Erythroblast (primary cell): ENCODE data around the gene METTL18.

Experiments used
- DNase-seq, 2 experiments: peaks; one replicate each; lab custom pipeline; 2025; lab: John Stamatoyannopoulos, UW
- GATA1 ChIP-seq: IDR thresholded peaks from 2 replicates; pipeline ENCODE4 v1.6.1; 2011; ENCODE audit warnings: low read depth, mild to moderate bottlenecking, control low read depth, low read length, moderate library complexity
- POLR2A ChIP-seq: IDR thresholded peaks from 2 replicates; pipeline ENCODE4 v1.6.1; 2011; ENCODE audit warnings: mild to moderate bottlenecking, low read length

METTL18 gene

GRCh38 chr1:169794530-169795416 is at the start of gene METTL18:
METTL18 (minus strand) TSS chr1:169794907; CDS start chr1:169793695, 1,212 bp downstream.
- TF ChIP-seq POLR2A (peak; percentile 90), GATA1 (no peak)
- DNase-seq, result peak; percentile 97

GRCh38 chr1:169838942-169839341 is 44.2 kb upstream of the METTL18 start:
- TF ChIP-seq POLR2A, result no peak
- DNase-seq, result no peak

GRCh38 chr1:169836198-169836597 is 41.5 kb upstream of the METTL18 start:
- no peak for DNase-seq
- TF ChIP-seq GATA1, result no peak
- TF ChIP-seq POLR2A, result no peak

GRCh38 chr1:169835647-169836046 is 40.9 kb upstream of the METTL18 start:
- DNase-seq, result no peak

GRCh38 chr1:169834869-169835268 is 40.2 kb upstream of the METTL18 start:
- no peak for TF ChIP-seq GATA1
- no peak for TF ChIP-seq POLR2A
- no peak for DNase-seq

More at GRCh38 chr1:169835647-169836046, 40.9 kb upstream of the METTL18 start:
- TF ChIP-seq POLR2A (no peak), GATA1 (no peak)

- no peak for TF ChIP-seq GATA1
- no peak for TF ChIP-seq POLR2A
- DNase-seq, result no peak
Observed at GRCh38 chr1:169833179-169833901, 38.6 kb upstream of the METTL18 start.

- TF ChIP-seq GATA1 (no peak), POLR2A (no peak)
- DNase-seq, result no peak
Observed at GRCh38 chr1:169829671-169830070, 35.0 kb upstream of the METTL18 start.

- TF ChIP-seq POLR2A, result no peak
- no peak for TF ChIP-seq GATA1
- no peak for DNase-seq
Observed at GRCh38 chr1:169824153-169824552, 29.4 kb upstream of the METTL18 start.

- DNase-seq, result no peak
- TF ChIP-seq POLR2A, result no peak
- no peak for TF ChIP-seq GATA1
Observed at GRCh38 chr1:169821500-169821899, 26.8 kb upstream of the METTL18 start.

GRCh38 chr1:169816617-169817016 is 21.9 kb upstream of the METTL18 start:
- DNase-seq, result no peak
- TF ChIP-seq POLR2A (no peak), GATA1 (no peak)

- TF ChIP-seq POLR2A (no peak), GATA1 (no peak)
- DNase-seq, result no peak
Observed at GRCh38 chr1:169814265-169814664, 19.6 kb upstream of the METTL18 start.

- DNase-seq, result peak in 1 of 2 experiments; percentile 17
- TF ChIP-seq POLR2A, result no peak
Observed at GRCh38 chr1:169812131-169812530, 17.4 kb upstream of the METTL18 start.

- DNase-seq, result peak in 1 of 2 experiments; percentile 19
Observed at GRCh38 chr1:169811418-169812035, 16.8 kb upstream of the METTL18 start.
